Thoracic aorta (tissue), 2 donors: ENCODE data around the gene NAPB. TPM values are rescaled to one million over a fixed set of nuclear protein-coding genes. Genes with fewer than 3 reads are reported as not detected.

Source experiments
- ATAC-seq: fragments of 150-250 bp; one replicate; pipeline ENCODE4 v1.8.0; 2017; ENCODE audit warnings: low read depth; ENCODE audit not compliant: insufficient number of reproducible peaks, low FRiP score
- DNase-seq: peaks from one replicate; pipeline ENCODE4 v3.0.0-alpha.2; 2020; ENCODE audit warnings: low spot score
- H3K27ac ChIP-seq, 2 donors: fragments of 200-600 bp; sonication (generic); 1 replicate in 1 of 2; 2 replicates in 1 of 2; pipeline ENCODE4 v1.5.1; 2016; ENCODE audit warnings: mild to moderate bottlenecking in 2 of 2, moderate library complexity in 2 of 2
- H3K27me3 ChIP-seq: fragments of 200-600 bp; sonication (generic); replicated peaks from 2 replicates; pipeline ENCODE4 v1.6.0; 2016; ENCODE audit warnings: mild to moderate bottlenecking; ENCODE audit not compliant: insufficient read depth
- H3K36me3 ChIP-seq: fragments of 200-600 bp; sonication (generic); one replicate; pipeline ENCODE4 v1.5.1; 2016
- H3K4me1 ChIP-seq, 2 donors: fragments of 200-600 bp; sonication (generic); 1 replicate in 1 of 2; 2 replicates in 1 of 2; pipeline versions ENCODE4 v1.5.1 to v1.6.0; 2016; ENCODE audit warnings: low read depth in 2 of 2, mild to moderate bottlenecking in 1 of 2; ENCODE audit not compliant: control insufficient read depth in 1 of 2
- H3K4me3 ChIP-seq: fragments of 200-600 bp; sonication (generic); 2 replicates; pipeline ENCODE4 v1.5.1; 2016; ENCODE audit warnings: mild to moderate bottlenecking
- H3K9me3 ChIP-seq: fragments of 200-600 bp; sonication (generic); 2 replicates; pipeline ENCODE4 v1.5.1; 2016
- total RNA-seq, 2 donors: library from RNA; depleted of rRNA; stranded (reverse); fragments of >200 nt; gene quantifications; one replicate each; pipeline versions ENCODE4 v1.1.0 to v1.2.3, GENCODE V29; 2016
- TF ChIP-seq, protein P1 (sequence below): fragments of 200-600 bp; sonication (generic); IDR thresholded peaks from one replicate; pipeline ENCODE4 v1.5.1; 2019; ENCODE audit warnings: antibody characterized with exemption

NAPB gene
- total RNA-seq, 2 donors from 2014 or later: 10.2 to 17.1 TPM

GRCh38 chr20:23438661-23439060, 17.4 kb upstream of the NAPB start:
- no peaks in the 10 kb centered on the region for H3K9me3 ChIP-seq
- H3K27me3 ChIP-seq: no peaks in the 10 kb centered on the region
- peaks cover 0 to 18% of the 10 kb centered on the region in 2 donors for H3K4me1 ChIP-seq
- H3K36me3 ChIP-seq: no peaks in the 10 kb centered on the region
- ATAC-seq (no peak), DNase-seq (no peak)
- no peak overlapping the region for H3K4me3 ChIP-seq
- TF ChIP-seq, protein P1, sequence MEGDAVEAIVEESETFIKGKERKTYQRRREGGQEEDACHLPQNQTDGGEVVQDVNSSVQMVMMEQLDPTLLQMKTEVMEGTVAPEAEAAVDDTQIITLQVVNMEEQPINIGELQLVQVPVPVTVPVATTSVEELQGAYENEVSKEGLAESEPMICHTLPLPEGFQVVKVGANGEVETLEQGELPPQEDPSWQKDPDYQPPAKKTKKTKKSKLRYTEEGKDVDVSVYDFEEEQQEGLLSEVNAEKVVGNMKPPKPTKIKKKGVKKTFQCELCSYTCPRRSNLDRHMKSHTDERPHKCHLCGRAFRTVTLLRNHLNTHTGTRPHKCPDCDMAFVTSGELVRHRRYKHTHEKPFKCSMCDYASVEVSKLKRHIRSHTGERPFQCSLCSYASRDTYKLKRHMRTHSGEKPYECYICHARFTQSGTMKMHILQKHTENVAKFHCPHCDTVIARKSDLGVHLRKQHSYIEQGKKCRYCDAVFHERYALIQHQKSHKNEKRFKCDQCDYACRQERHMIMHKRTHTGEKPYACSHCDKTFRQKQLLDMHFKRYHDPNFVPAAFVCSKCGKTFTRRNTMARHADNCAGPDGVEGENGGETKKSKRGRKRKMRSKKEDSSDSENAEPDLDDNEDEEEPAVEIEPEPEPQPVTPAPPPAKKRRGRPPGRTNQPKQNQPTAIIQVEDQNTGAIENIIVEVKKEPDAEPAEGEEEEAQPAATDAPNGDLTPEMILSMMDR: no peak
- H3K27ac ChIP-seq: no peak overlapping the region

- Histone ChIP-seq H3K27me3 (no peaks in the 10 kb centered on the region), H3K36me3 (no peaks in the 10 kb centered on the region), H3K4me1 (peaks cover 0 to 18% of the 10 kb centered on the region in 2 donors), H3K27ac (peak overlapping the region in 1 of 2 donors; percentile 32), H3K4me3 (no peak overlapping the region), H3K9me3 (no peaks in the 10 kb centered on the region)
- TF ChIP-seq, protein P1: no peak
- DNase-seq (no peak), ATAC-seq (no peak)
Measured at GRCh38 chr20:23437126-23437899, 16.0 kb upstream of the NAPB start.

- no peak for ATAC-seq
- H3K27ac ChIP-seq: peak overlapping the region in 1 of 2 donors; percentile 32
- no peak overlapping the region for H3K4me3 ChIP-seq
- DNase-seq: no peak
- H3K4me1 ChIP-seq: peaks cover 0 to 18% of the 10 kb centered on the region in 2 donors
- no peaks in the 10 kb centered on the region for H3K36me3 ChIP-seq
- no peaks in the 10 kb centered on the region for H3K9me3 ChIP-seq
- no peaks in the 10 kb centered on the region for H3K27me3 ChIP-seq
- TF ChIP-seq, protein P1: no peak
Measured at GRCh38 chr20:23436681-23437080, 15.4 kb upstream of the NAPB start.

DNA sequence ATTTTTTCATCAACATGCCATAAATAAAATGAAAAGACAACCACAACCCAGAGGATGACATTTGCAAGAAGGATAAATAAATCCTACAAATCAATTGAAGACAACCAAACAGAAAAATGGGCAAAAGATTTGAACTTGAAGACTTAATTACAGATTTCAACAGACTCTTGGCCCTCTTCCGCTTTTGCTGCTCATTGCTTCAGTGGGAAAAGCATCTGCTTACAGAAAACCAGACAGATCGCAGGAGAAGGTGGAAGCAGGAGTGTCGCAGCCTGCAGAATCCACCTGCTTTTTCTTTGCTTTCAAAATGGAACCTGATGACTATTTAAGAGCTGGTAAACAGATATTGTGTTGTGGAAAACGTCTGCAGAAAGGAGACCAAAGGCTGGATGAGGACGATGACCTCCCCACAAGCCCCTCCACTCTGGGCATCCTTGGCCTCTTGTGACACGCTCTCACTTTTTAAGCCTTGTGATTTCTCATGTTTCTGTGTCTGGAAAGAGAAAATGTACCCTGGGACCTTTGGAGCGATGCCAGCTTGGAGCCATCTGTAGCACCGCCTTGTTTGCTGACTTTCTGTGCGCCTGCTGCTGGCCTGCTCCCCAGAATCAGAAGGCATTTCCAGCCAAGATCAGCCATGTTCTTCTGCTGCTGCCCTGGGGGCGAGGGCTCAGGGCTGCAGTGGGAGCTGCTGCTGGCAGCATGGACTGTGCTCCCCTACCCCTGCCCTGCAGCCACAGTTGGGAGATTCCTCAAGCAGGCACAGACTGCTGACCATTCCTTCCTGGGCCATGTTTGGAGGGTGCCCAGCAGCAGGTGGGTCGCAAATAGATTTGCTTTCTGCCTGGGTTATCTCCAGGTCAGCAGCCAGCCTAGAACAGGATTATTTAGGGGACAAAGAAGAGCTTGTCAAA, 14.6 kb upstream of the NAPB start:
- DNase-seq (no peak), ATAC-seq (no peak)
- H3K27ac ChIP-seq: no peak overlapping the region
- TF ChIP-seq, protein P1: no peak
- no peaks in the 10 kb centered on the region for H3K27me3 ChIP-seq
- peaks cover 0 to 18% of the 10 kb centered on the region in 2 donors for H3K4me1 ChIP-seq
- no peaks in the 10 kb centered on the region for H3K9me3 ChIP-seq
- no peaks in the 10 kb centered on the region for H3K36me3 ChIP-seq
- H3K4me3 ChIP-seq: no peak overlapping the region
